ENCODE data around the gene SFN.

The SFN gene

DNA sequence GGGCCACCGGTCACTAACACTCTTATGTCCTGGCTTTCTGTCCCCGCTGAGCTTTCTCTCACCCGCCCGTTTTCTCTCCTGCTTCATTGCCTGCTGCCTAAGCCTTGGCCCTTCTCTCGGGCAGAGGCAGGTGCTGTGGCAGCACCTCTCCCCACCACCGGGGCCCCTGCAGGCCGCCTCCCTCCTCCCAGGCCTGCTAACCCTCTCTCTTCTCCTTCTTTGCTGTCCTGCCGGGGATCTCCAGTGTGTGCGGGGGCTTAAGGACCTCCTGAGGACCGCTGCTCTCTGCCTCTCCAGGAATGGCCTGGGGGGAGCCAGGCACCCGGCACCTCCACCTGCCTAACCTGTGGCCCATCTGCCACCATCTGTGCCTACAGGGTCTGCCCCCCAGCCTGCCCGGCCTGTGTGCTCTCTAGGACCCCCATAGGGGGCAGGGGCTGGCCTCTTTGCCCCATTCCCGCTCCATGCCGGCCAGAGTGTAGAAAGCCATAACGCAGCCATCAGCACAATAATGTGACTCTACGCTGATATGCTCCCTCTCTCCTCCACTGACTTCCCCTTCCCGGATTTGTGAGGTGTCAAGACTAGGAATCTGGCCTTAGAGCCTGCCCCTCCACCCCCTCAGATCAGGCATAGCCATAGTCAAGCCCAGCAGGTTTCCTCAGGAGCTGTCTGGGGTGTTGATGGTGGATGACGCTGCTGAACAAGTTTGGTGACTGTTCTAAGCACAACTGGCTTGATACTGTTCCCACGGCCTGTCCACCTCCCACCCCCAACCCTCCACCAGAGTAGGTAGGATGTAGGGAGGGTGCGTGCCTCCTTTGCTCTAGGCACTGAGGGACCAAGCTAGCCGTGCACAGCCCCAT is 6.1 kb upstream of the SFN start:
- Histone ChIP-seq H3K27ac (ENCODE audit: insufficient read depth in 1 of 2, low read depth in 1 of 2, low read length in 2 of 2, poor library complexity in 1 of 2, severe bottlenecking in 2 of 2) (no peak overlapping the region), H3K4me3 (ENCODE audit: control insufficient read depth in 1 of 7, extremely low read depth in 1 of 7, insufficient read depth in 4 of 7, low read depth in 2 of 7, low read length in 6 of 7) (no peak overlapping the region), H3K27me3 (replicated peaks in 2 of 5; ENCODE audit: control insufficient read depth in 4 of 5, insufficient read depth in 5 of 5, low read length in 4 of 5) (no peaks in the 10 kb centered on the region), H3K4me1 (ENCODE audit: control extremely low read depth in 1 of 4, control insufficient read depth in 4 of 4, insufficient read depth in 4 of 4, low read length in 3 of 4) (no peaks in the 10 kb centered on the region), H3K36me3 (ENCODE audit: control insufficient read depth in 4 of 4, insufficient read depth in 4 of 4, low read length in 3 of 4) (peaks cover under 1 to 46% (median 27%) of the 10 kb centered on the region in 4 experiments), H3K9me3 (ENCODE audit: control extremely low read depth in 1 of 5, control insufficient read depth in 4 of 5, insufficient read depth in 2 of 5, low read depth in 1 of 5, low read length in 4 of 5) (no peaks in the 10 kb centered on the region)
- ChIA-PET CTCF (interaction anchor here (0.9 to 6.5 kb wide), 12 partner anchors 10 to 31 kb away, joined by 3 to 56 read pairs (median 9); no protein-coding TSS in a partner anchor), POLR2A (interaction anchor here (0.6 kb wide), 1 partner anchor 432 kb away, joined by 3 read pairs; no protein-coding TSS in a partner anchor)
- 98% methylated on average over 16 of the region's 21 CpGs for WGBS (ENCODE audit: insufficient coverage)
- no peak for DNase-seq

DNA sequence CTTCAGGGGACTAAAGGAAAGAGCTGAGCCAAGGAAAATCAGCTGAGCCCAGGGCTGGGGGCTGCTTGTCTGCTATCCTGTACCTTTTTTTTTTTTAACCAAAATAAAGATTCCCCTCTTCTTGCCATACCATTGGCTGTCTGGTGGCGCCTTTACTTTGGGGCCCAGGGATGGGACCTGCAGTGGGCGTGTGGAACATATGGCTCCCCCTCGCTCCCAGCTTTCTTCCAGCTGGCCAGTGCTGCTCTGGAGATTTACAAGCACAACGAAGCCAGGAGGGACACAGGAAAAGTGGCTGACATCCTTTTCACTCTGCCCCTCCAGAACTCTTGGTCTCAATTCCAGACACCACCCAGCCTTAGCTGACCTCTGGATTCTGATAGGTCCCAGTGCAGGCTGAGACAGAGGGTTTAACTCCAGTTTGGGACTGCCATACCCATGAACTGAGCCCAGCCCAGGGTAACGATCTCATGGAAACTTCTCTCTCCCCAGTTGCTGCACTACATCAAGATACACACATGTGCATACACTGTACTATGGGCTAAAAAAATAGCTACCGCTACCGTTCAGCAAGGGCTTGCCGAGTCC is 5.4 kb upstream of the SFN start:
- H3K9me3 ChIP-seq (ENCODE audit: control extremely low read depth in 1 of 5, control insufficient read depth in 4 of 5, insufficient read depth in 2 of 5, low read depth in 1 of 5, low read length in 4 of 5), result no peaks in the 10 kb centered on the region
- peaks cover 0 to 39% (median 23%) of the 10 kb centered on the region in 4 experiments for H3K36me3 ChIP-seq (ENCODE audit: control insufficient read depth in 4 of 4, insufficient read depth in 4 of 4, low read length in 3 of 4)
- ChIA-PET POLR2A (interaction anchor here (0.6 kb wide), 1 partner anchor 432 kb away, joined by 3 read pairs; no protein-coding TSS in a partner anchor), CTCF (interaction anchor here (0.9 to 6.5 kb wide), 11 partner anchors 9 to 120 kb away, joined by 3 to 56 read pairs (median 4); no protein-coding TSS in a partner anchor)
- no peaks in the 10 kb centered on the region for H3K27me3 ChIP-seq (replicated peaks in 2 of 5; ENCODE audit: control insufficient read depth in 4 of 5, insufficient read depth in 5 of 5, low read length in 4 of 5)
- no peak overlapping the region for H3K4me3 ChIP-seq (ENCODE audit: control insufficient read depth in 1 of 7, extremely low read depth in 1 of 7, insufficient read depth in 4 of 7, low read depth in 2 of 7, low read length in 6 of 7)
- H3K27ac ChIP-seq (ENCODE audit: insufficient read depth in 1 of 2, low read depth in 1 of 2, low read length in 2 of 2, poor library complexity in 1 of 2, severe bottlenecking in 2 of 2), result no peak overlapping the region
- 96% methylated on average over 7 of the region's 8 CpGs for WGBS (ENCODE audit: insufficient coverage)
- no peaks in the 10 kb centered on the region for H3K4me1 ChIP-seq (ENCODE audit: control extremely low read depth in 1 of 4, control insufficient read depth in 4 of 4, insufficient read depth in 4 of 4, low read length in 3 of 4)
- DNase-seq, result no peak

DNA sequence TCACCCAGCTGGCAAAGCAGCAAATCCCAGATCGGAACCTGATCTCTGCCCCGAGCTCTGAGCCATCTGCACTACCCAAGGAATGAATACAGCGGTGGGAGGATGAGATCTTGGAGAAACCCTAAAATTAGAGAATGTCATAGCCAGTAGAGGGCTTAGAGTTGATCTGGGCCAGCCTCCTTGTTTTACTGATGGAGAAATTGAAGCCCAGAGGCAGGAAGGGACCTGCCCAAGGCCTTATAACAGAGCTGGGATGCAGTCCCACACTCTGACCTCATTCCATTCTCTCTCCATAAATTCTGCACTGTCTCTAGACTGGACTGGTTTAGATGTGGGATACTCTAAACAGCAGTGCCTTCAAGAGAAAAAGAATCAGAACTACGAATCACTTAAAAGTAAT is 4.8 kb upstream of the SFN start:
- H3K36me3 ChIP-seq (ENCODE audit: control insufficient read depth in 4 of 4, insufficient read depth in 4 of 4, low read length in 3 of 4), result peaks cover 0 to 33% (median 21%) of the 10 kb centered on the region in 4 experiments
- H3K9me3 ChIP-seq (ENCODE audit: control extremely low read depth in 1 of 5, control insufficient read depth in 4 of 5, insufficient read depth in 2 of 5, low read depth in 1 of 5, low read length in 4 of 5), result no peaks in the 10 kb centered on the region
- ChIA-PET CTCF (interaction anchor here (0.9 to 6.5 kb wide), 14 partner anchors 8 to 120 kb away, joined by 3 to 56 read pairs (median 4); partner anchors contain the start of gene PIGV), POLR2A (no interaction called here)
- H3K27ac ChIP-seq (ENCODE audit: insufficient read depth in 1 of 2, low read depth in 1 of 2, low read length in 2 of 2, poor library complexity in 1 of 2, severe bottlenecking in 2 of 2), result no peak overlapping the region
- WGBS (ENCODE audit: insufficient coverage), result 100% methylated on average over 3 of the region's 4 CpGs
- H3K4me1 ChIP-seq (ENCODE audit: control extremely low read depth in 1 of 4, control insufficient read depth in 4 of 4, insufficient read depth in 4 of 4, low read length in 3 of 4), result no peaks in the 10 kb centered on the region
- no peak overlapping the region for H3K4me3 ChIP-seq (ENCODE audit: control insufficient read depth in 1 of 7, extremely low read depth in 1 of 7, insufficient read depth in 4 of 7, low read depth in 2 of 7, low read length in 6 of 7)
- H3K27me3 ChIP-seq (replicated peaks in 2 of 5; ENCODE audit: control insufficient read depth in 4 of 5, insufficient read depth in 5 of 5, low read length in 4 of 5), result no peaks in the 10 kb centered on the region
- no peak for DNase-seq

DNA sequence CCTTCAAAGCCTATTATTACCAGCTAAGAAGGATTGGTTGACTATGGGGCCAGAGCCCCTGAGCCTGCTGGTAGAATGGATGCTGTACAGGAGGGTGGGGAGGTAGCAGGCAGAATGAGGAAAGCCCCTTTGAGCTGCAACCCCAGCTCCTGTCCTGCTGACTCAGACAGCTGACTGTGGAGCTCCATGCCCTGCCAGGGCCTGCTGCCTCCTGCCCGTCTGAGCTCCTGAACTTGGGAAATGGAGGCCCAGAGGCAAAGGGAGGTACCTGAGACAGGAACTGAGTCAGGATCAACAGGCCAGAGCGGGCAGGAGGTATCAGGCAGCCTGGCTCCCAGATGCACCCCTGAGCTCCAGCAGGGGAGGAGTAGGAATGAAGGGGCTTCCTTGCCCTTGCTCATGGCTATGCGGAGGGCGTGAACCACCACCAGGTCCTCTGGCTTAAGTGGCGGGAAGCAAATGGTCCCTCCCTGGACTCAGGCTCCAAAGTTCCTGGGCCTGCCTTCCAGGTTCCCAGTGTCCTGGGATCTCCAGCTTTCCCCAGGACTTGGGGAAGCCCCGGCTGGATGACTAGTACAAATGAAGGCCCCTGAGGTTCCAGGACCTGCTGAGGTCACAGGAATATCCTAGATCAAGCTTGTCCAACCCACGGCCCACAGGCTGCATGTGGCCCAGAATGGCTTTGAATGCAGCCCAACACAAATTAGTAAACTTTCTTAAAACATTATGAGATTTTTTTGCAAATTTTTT is 3.9 kb upstream of the SFN start:
- ChIA-PET CTCF (interaction anchor here (0.6 to 6.5 kb wide), 13 partner anchors 8 to 351 kb away, joined by 3 to 56 read pairs (median 5); partner anchors contain the start of gene PIGV), POLR2A (interaction anchor here (0.6 kb wide), 1 partner anchor 35 kb away, joined by 5 read pairs; no protein-coding TSS in a partner anchor)
- 98% methylated on average over 6 of the region's 7 CpGs for WGBS (ENCODE audit: insufficient coverage)
- Histone ChIP-seq H3K9me3 (ENCODE audit: control extremely low read depth in 1 of 5, control insufficient read depth in 4 of 5, insufficient read depth in 2 of 5, low read depth in 1 of 5, low read length in 4 of 5) (no peaks in the 10 kb centered on the region), H3K4me1 (ENCODE audit: control extremely low read depth in 1 of 4, control insufficient read depth in 4 of 4, insufficient read depth in 4 of 4, low read length in 3 of 4) (peaks cover 0 to 6% (median 4%) of the 10 kb centered on the region in 4 experiments), H3K4me3 (ENCODE audit: control insufficient read depth in 1 of 7, extremely low read depth in 1 of 7, insufficient read depth in 4 of 7, low read depth in 2 of 7, low read length in 6 of 7) (no peak overlapping the region), H3K27ac (ENCODE audit: insufficient read depth in 1 of 2, low read depth in 1 of 2, low read length in 2 of 2, poor library complexity in 1 of 2, severe bottlenecking in 2 of 2) (no peak overlapping the region), H3K27me3 (replicated peaks in 2 of 5; ENCODE audit: control insufficient read depth in 4 of 5, insufficient read depth in 5 of 5, low read length in 4 of 5) (no peaks in the 10 kb centered on the region), H3K36me3 (ENCODE audit: control insufficient read depth in 4 of 4, insufficient read depth in 4 of 4, low read length in 3 of 4) (peaks cover 0 to 24% (median 12%) of the 10 kb centered on the region in 4 experiments)
- no peak for DNase-seq

DNA sequence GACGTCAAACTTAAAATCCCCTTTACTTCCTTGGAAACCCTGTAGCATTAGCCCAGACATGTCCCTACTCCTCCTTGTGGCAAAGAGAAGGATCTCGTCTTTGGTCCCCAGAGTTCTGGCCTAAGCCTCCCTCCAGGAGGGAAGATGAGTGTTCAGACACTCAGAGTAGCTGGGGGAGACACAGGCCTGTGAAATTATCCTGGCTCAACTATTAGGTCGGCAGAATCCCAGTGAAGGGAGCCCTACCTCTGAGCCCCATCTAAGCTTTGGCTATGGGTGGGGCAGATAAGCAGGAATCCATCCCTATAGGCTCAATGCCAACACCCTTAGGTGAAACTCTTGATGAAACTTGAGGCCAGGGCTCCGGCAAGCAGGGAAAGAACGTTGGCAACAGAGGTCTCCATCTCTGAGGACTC is 1.7 kb upstream of the SFN start:
- ChIA-PET POLR2A (no interaction called here), CTCF (interaction anchor here (1.2 to 6.5 kb wide), 4 partner anchors 10 to 60 kb away, joined by 5 to 56 read pairs (median 16); no protein-coding TSS in a partner anchor)
- WGBS (ENCODE audit: insufficient coverage), result 96% methylated on average over 3 of the region's 5 CpGs
- peaks cover 0 to 20% (median 14%) of the 10 kb centered on the region in 4 experiments for H3K4me1 ChIP-seq (ENCODE audit: control extremely low read depth in 1 of 4, control insufficient read depth in 4 of 4, insufficient read depth in 4 of 4, low read length in 3 of 4)
- peaks cover 0 to 7% (median 0%) of the 10 kb centered on the region in 4 experiments for H3K36me3 ChIP-seq (ENCODE audit: control insufficient read depth in 4 of 4, insufficient read depth in 4 of 4, low read length in 3 of 4)
- H3K27ac ChIP-seq (ENCODE audit: insufficient read depth in 1 of 2, low read depth in 1 of 2, low read length in 2 of 2, poor library complexity in 1 of 2, severe bottlenecking in 2 of 2), result no peak overlapping the region
- H3K4me3 ChIP-seq (ENCODE audit: control insufficient read depth in 1 of 7, extremely low read depth in 1 of 7, insufficient read depth in 4 of 7, low read depth in 2 of 7, low read length in 6 of 7), result no peak overlapping the region
- H3K27me3 ChIP-seq (replicated peaks in 2 of 5; ENCODE audit: control insufficient read depth in 4 of 5, insufficient read depth in 5 of 5, low read length in 4 of 5), result no peaks in the 10 kb centered on the region
- H3K9me3 ChIP-seq (ENCODE audit: control extremely low read depth in 1 of 5, control insufficient read depth in 4 of 5, insufficient read depth in 2 of 5, low read depth in 1 of 5, low read length in 4 of 5), result no peaks in the 10 kb centered on the region
- DNase-seq, result no peak

DNA sequence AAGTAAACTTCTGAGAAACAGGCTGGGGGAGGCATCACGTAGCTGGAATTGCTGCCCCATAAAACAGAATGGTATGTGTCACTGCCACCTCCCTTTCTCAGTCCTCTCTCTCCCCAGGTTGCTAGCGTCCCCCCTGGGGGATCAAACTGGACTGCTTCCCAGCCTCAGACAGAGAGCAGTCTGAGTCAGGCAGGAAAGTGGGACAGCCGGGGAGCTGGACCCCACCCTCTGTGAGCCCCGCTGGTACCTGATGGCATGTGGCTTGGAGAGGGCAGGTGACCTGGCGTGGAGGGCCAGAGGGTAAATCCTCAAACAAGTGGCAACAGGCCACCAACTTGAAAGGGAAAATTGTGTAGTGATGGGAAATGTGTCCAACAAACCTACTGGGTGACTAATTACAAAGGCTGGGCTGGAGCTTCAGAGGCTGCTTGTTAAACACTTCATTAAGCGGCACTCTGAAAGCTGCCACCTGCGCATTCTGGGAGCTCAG is 1.0 kb upstream of the SFN start:
- DNase-seq, result no peak
- H3K36me3 ChIP-seq (ENCODE audit: control insufficient read depth in 4 of 4, insufficient read depth in 4 of 4, low read length in 3 of 4), result peaks cover 0 to under 1% (median 0%) of the 10 kb centered on the region in 4 experiments
- CTCF ChIA-PET, result interaction anchor here (1.2 to 6.5 kb wide), 7 partner anchors 8 to 61 kb away, joined by 4 to 56 read pairs (median 5); no protein-coding TSS in a partner anchor
- no peak overlapping the region for H3K27ac ChIP-seq (ENCODE audit: insufficient read depth in 1 of 2, low read depth in 1 of 2, low read length in 2 of 2, poor library complexity in 1 of 2, severe bottlenecking in 2 of 2)
- POLR2A ChIA-PET, result no interaction called here
- peaks cover 0 to 20% (median 14%) of the 10 kb centered on the region in 4 experiments for H3K4me1 ChIP-seq (ENCODE audit: control extremely low read depth in 1 of 4, control insufficient read depth in 4 of 4, insufficient read depth in 4 of 4, low read length in 3 of 4)
- H3K4me3 ChIP-seq (ENCODE audit: control insufficient read depth in 1 of 7, extremely low read depth in 1 of 7, insufficient read depth in 4 of 7, low read depth in 2 of 7, low read length in 6 of 7), result no peak overlapping the region
- no peaks in the 10 kb centered on the region for H3K9me3 ChIP-seq (ENCODE audit: control extremely low read depth in 1 of 5, control insufficient read depth in 4 of 5, insufficient read depth in 2 of 5, low read depth in 1 of 5, low read length in 4 of 5)
- 95% methylated on average over 4 of the region's 7 CpGs for WGBS (ENCODE audit: insufficient coverage)
- H3K27me3 ChIP-seq (replicated peaks in 2 of 5; ENCODE audit: control insufficient read depth in 4 of 5, insufficient read depth in 5 of 5, low read length in 4 of 5), result no peaks in the 10 kb centered on the region
